Naive thymus-derived CD8-positive, alpha-beta T cell (primary cell): Measurements from ENCODE around the gene PLOD3. TPM values are rescaled to one million over a fixed set of nuclear protein-coding genes. Genes with fewer than 3 reads are reported as not detected.

Experiments used
- ATAC-seq, 2 donors: fragments of 150-1000 bp; cut with Tn5 transposase in 1 of 2; sonication (Bioruptor Pico), chemical (Tn5 transposase) in 1 of 2; 1 replicate in 1 of 2; 2 replicates in 1 of 2; pipeline ENCODE4 v1.10.0; 2021; ENCODE audit warnings: mild to moderate bottlenecking in 2 of 2, moderate library complexity in 2 of 2
- POLR2A ChIA-PET: fragments of 350-600 bp; sonication (Branson Sonifier 250); formaldehyde crosslinking; loops from one replicate; lab custom pipeline; 2021; ENCODE audit warnings: antibody characterized with exemption; lab: Charles Lee
- DNase-seq, 10 donors: peaks; one replicate each; pipeline versions ENCODE4 v3.0.0 to v3.0.0-alpha.2; 2020 to 2022
- H3K27ac Mint-ChIP-seq, 10 donors: one replicate each; pipeline ENCODE4 v1.8.0; 2020 to 2022; ENCODE audit warnings: mild to moderate bottlenecking in 10 of 10, mixed read lengths in 10 of 10, moderate library complexity in 4 of 10, inconsistent platforms in 1 of 10
- H3K27me3 Mint-ChIP-seq, 5 donors: one replicate each; pipeline ENCODE4 v1.8.0; 2021 to 2022; ENCODE audit warnings: mixed read lengths in 5 of 5
- H3K36me3 Mint-ChIP-seq, 3 donors: one replicate each; pipeline ENCODE4 v1.8.0; 2020 to 2022; ENCODE audit warnings: mixed read lengths in 3 of 3, mild to moderate bottlenecking in 2 of 3, inconsistent platforms in 1 of 3
- H3K4me1 Mint-ChIP-seq, 4 donors: one replicate each; pipeline ENCODE4 v1.8.0; 2021 to 2022; ENCODE audit warnings: mixed read lengths in 4 of 4
- H3K4me3 Mint-ChIP-seq, 10 donors: one replicate each; pipeline ENCODE4 v1.8.0; 2020 to 2022; ENCODE audit warnings: mild to moderate bottlenecking in 10 of 10, mixed read lengths in 10 of 10, moderate library complexity in 6 of 10, inconsistent platforms in 1 of 10
- H3K9me3 Mint-ChIP-seq, 9 donors: one replicate each; pipeline ENCODE4 v1.8.0; 2020 to 2022; ENCODE audit warnings: mixed read lengths in 9 of 9, mild to moderate bottlenecking in 3 of 9, inconsistent platforms in 1 of 9, moderate library complexity in 1 of 9
- polyA plus RNA-seq, 3 donors: library from polyadenylated mRNA; unstranded; fragments of 300-500 nt; fragmentation: Illumina TruSeq; gene quantifications; one replicate each; pipeline ENCODE4 v1.2.3, GENCODE V29; 2021
- total RNA-seq, 8 experiments: library from RNA in 2 of 8; stranded (reverse) in 2 of 8; gene quantifications; one replicate each; pipeline ENCODE4 v1.2.3 and lab custom pipeline; 2021 to 2026

The PLOD3 gene
- total and polyA plus RNA-seq, 5 experiments from 2014 or later = 8.4 to 34.1 (median 12.4) TPM

DNA sequence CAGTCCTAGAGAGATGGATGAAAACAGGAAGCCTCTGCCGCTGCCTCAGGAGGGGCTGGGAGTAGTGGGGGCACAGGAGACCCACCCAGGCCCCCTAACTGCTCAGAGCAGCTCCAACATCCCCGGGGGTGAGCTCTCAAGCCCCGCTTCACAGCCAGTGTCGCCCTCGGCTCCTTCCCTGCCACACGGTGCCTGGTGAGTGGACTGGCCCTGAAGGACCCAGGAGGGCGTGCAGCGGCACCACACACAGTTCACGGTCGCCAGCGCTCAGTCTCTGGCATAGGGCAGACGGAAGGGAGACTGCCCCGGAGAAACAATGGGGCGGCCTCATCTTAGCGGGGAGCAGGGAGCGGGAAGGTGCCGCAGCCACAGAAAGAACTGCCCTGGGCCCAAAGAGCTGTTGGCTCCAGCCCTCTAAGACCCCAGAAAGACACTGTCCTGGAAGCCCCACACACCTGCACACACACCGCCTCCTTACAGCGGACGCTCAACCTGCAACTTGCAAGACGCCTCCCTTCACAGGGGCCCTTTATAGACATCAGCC is 19.0 kb upstream of the PLOD3 start:
- H3K4me3 Mint-ChIP-seq = no peak overlapping the region
- H3K27ac Mint-ChIP-seq = no peak overlapping the region
- no peaks in the 10 kb centered on the region for H3K9me3 Mint-ChIP-seq
- peaks cover 3 to 12% (median 6%) of the 10 kb centered on the region in 4 donors for H3K4me1 Mint-ChIP-seq
- POLR2A ChIA-PET = no interaction called here
- ATAC-seq (no peak), DNase-seq (peak in 1 of 10 donors; percentile 57)
- peaks cover 0 to 27% (median 4%) of the 10 kb centered on the region in 3 donors for H3K36me3 Mint-ChIP-seq
- H3K27me3 Mint-ChIP-seq = no peaks in the 10 kb centered on the region

DNA sequence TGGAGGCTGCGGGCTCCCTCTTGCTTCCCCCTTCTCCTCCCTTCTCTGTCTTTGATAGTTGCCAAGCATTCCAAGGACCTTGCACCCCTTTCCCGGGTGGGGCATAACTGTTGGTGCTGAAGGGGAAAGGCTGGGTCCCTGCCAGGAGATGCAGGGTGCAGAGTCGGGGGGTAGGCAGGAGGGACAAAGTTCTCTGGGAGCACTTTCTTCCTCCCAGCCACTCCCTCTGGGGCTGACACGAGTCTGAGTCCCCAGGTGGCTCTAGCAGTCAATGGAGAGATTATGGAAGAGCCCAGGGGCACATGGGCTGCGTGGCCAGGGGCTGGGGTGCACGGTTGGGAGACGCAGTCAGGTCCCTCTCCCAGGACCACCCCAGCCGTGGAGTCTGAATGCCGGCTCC is 18.1 kb upstream of the PLOD3 start:
- peaks cover 2 to 13% (median 5%) of the 10 kb centered on the region in 4 donors for H3K4me1 Mint-ChIP-seq
- H3K27ac Mint-ChIP-seq = no peak overlapping the region
- DNase-seq = peak in 1 of 10 donors; percentile 55
- peaks cover 0 to 28% (median 4%) of the 10 kb centered on the region in 3 donors for H3K36me3 Mint-ChIP-seq
- ATAC-seq = no peak
- H3K27me3 Mint-ChIP-seq = no peaks in the 10 kb centered on the region
- POLR2A ChIA-PET = interaction anchor here (2.5 kb wide), 1 partner anchor 8 kb away, joined by 7 read pairs; no protein-coding TSS in a partner anchor
- H3K9me3 Mint-ChIP-seq = no peaks in the 10 kb centered on the region
- H3K4me3 Mint-ChIP-seq = no peak overlapping the region

DNA sequence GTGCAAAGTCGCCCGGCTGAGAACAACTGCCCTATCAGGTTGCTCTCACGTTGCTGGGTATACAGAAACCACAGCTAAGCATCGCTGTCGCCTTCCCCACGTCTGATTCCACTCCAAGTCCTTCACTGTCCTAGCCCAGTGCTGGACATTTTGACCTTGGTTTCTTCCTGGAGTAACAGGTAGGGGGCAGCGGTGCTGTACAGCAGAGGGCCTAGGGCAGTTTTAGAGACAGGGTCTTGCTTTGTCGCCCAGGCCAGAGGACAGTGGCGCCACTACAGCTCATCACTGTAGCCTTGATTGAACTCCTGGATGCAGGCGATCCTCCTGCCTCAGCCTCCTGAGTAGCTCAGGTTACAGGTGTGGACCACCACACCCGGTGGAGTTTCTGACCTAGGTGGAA is 17.7 kb upstream of the PLOD3 start:
- DNase-seq (peak in 1 of 10 donors; percentile 54), ATAC-seq (no peak)
- Mint-ChIP-seq H3K36me3 (peaks cover 0 to 26% (median under 1%) of the 10 kb centered on the region in 3 donors), H3K4me1 (peaks cover 2 to 11% (median 8%) of the 10 kb centered on the region in 4 donors), H3K9me3 (no peaks in the 10 kb centered on the region), H3K27ac (peak overlapping the region in 1 of 10 donors; percentile 70), H3K4me3 (no peak overlapping the region), H3K27me3 (no peaks in the 10 kb centered on the region)
- POLR2A ChIA-PET = interaction anchor here (1.3 to 2.5 kb wide), 2 partner anchors 9 to 17 kb away, joined by 3 to 7 read pairs; partner anchors contain the start of genes PLOD3 and ZNHIT1

DNA sequence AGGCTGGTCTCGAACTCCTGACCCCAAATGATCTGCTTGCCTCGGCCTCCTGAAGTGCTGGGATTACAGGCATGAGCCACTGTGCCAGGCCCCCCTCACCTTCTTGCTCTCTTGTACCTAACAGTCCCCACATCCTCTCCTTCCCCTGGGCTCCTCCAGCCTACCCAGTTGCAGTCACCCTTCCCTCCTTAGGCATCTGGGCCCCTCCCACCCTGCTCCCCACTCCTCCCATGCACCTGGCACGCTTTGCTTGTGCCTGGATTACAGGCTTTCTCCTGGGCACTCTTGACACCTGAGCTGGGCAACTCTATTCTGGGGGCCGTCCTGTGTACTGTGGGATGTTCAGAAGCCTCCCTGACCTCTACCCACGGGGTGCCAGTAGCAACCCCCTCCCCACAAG is 17.3 kb upstream of the PLOD3 start:
- peaks cover 0 to 26% (median 0%) of the 10 kb centered on the region in 3 donors for H3K36me3 Mint-ChIP-seq
- peak overlapping the region in 2 of 10 donors; percentile 43 to 70 for H3K27ac Mint-ChIP-seq
- no peak for ATAC-seq
- no peak overlapping the region for H3K4me3 Mint-ChIP-seq
- POLR2A ChIA-PET = interaction anchor here (1.3 to 2.5 kb wide), 2 partner anchors 9 to 17 kb away, joined by 3 to 7 read pairs; partner anchors contain the start of genes PLOD3 and ZNHIT1
- H3K4me1 Mint-ChIP-seq = peaks cover 2 to 12% (median 8%) of the 10 kb centered on the region in 4 donors
- H3K27me3 Mint-ChIP-seq = no peaks in the 10 kb centered on the region
- no peaks in the 10 kb centered on the region for H3K9me3 Mint-ChIP-seq
- DNase-seq = peak in 1 of 10 donors; percentile 32

DNA sequence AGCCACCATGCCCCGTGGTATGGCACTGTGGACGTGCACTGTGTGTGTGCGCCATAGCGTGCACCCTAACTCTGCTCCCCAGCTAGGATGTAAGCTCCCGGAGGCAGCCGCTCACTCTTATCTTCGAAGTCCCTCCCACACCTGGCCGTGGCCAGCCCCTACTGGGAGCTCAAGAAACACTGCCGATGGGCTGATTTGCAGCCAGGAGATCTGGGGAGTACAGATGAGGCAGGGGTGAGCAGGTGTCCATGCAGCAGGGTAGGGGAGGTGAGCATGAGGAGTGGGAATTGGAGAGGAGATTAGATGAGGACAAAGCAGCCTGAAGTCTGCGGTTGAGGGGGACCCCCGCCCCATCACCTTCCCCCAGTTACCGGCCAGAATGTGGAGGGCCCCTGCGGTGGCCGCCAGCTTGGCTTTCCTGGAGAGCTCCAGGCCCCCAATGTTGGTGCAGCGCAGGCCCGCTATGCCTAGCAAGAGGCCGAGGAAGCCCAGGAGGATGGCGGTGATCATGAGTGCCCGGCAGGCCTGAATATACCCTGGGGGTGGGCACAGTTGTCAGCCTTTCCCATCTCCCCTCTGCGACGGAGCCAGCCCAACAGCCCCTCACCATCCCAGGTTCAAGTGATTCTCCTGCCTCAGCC is 16.6 kb upstream of the PLOD3 start:
- no peak for ATAC-seq
- H3K27me3 Mint-ChIP-seq = no peaks in the 10 kb centered on the region
- peaks cover 0 to 26% (median 0%) of the 10 kb centered on the region in 3 donors for H3K36me3 Mint-ChIP-seq
- H3K9me3 Mint-ChIP-seq = no peaks in the 10 kb centered on the region
- H3K27ac Mint-ChIP-seq = peak overlapping the region in 1 of 10 donors; percentile 70
- POLR2A ChIA-PET = interaction anchor here (1.3 to 2.5 kb wide), 2 partner anchors 10 to 16 kb away, joined by 3 to 7 read pairs; partner anchors contain the start of genes PLOD3 and ZNHIT1
- H3K4me1 Mint-ChIP-seq = peaks cover 2 to 12% (median 8%) of the 10 kb centered on the region in 4 donors
- H3K4me3 Mint-ChIP-seq = no peak overlapping the region
- peak in 1 of 10 donors; percentile 45 for DNase-seq

DNA sequence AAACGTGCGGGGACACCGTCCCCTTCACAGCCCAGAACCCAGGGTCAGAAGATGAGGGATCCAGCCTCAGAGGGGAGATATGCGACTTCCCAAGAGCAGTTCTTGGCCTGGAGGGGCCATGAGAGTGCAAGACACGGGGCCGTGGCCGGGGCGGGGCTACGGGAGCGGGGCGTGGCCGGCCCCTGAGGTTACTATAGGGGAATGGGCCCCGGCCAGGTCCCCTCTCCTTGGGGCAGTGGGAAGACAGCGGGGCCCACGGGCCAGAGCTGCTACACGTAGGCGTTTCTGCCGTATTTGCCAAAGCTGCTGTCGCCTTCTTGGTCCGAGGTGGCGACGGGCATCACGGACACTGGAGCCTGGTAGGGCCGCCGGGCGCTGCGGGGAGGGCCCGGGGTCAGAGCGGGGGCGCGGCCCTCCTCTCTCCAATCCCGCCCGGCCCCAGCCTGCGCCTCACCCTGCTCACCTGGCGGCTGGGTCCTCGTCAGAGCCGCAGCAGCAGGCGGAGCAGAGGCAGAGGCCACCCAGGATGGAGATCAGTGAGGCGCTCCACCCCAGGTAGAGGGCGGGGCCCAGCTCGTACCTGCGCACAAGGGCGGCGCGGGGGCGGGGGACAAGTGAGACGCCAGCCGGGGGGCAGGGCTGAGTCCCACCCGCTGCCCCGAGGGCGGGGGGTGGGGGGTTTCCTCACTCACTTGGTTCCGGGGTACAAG is 14.9 kb upstream of the PLOD3 start:
- Mint-ChIP-seq H3K4me3 (no peak overlapping the region), H3K36me3 (peaks cover 0 to 36% (median 0%) of the 10 kb centered on the region in 3 donors), H3K4me1 (peaks cover 2 to 8% (median 7%) of the 10 kb centered on the region in 4 donors), H3K27me3 (no peaks in the 10 kb centered on the region), H3K27ac (peak overlapping the region in 1 of 10 donors; percentile 79), H3K9me3 (no peaks in the 10 kb centered on the region)
- DNase-seq (peak in 1 of 10 donors; percentile 57), ATAC-seq (no peak)
- POLR2A ChIA-PET = no interaction called here

DNA sequence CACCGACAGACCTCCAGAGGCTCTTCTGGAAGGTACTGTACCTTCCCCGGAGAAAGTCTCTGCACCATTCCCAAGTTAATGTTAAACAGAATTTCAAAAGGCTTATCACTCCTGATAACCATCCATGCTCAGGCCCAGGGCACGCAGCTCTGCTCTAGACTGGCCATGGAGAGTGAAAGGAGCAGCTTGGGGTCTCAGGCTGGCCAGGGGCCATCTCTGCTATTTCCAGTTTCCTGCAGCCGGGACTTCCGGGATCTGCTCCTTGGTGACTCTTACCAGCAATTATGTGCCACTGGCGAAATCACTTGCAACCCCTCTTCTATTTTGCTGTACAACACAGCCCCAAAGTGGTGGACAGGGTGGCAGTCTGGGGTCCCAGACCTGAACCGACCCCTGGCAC is 14.3 kb upstream of the PLOD3 start:
- Mint-ChIP-seq H3K9me3 (no peaks in the 10 kb centered on the region), H3K27ac (peak overlapping the region in 5 of 10 donors; percentile 19 to 79 (median 56))
- ATAC-seq = no peak

DNA sequence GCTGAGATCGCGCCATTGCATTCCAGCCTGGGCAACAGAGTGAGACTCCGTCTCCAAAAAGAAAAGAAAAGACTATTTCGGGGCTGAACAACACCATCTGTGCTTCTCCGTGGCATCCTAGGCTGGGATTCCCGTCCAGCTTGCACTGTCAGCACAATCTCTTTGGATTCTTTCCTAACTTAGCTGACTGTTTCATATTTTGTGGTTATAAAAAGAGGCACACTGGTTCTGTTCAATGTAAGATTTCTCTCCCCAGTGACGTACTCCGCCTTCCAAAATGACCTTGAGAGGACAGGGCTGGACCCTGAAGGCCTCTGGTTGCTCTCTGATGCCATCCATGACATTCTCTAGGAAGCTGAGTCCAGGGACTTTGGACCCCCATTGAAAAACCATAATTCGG is 9.3 kb upstream of the PLOD3 start:
- H3K4me3 Mint-ChIP-seq = no peak overlapping the region
- DNase-seq (no peak), ATAC-seq (no peak)
- H3K9me3 Mint-ChIP-seq = no peaks in the 10 kb centered on the region
- H3K27me3 Mint-ChIP-seq = no peaks in the 10 kb centered on the region
- POLR2A ChIA-PET = interaction anchor here (0.6 to 1.4 kb wide), 3 partner anchors 9 to 1124 kb away, joined by 3 to 4 read pairs (median 4); partner anchors contain the start of genes PLOD3 and ZNHIT1
- H3K4me1 Mint-ChIP-seq = peaks cover 4 to 15% (median 12%) of the 10 kb centered on the region in 4 donors
- no peak overlapping the region for H3K27ac Mint-ChIP-seq
- peaks cover 0 to 83% (median 8%) of the 10 kb centered on the region in 3 donors for H3K36me3 Mint-ChIP-seq

More for the DNA sequence above, 14.3 kb upstream of the PLOD3 start:
- no peak overlapping the region for H3K4me3 Mint-ChIP-seq
- POLR2A ChIA-PET = interaction anchor here (0.7 kb wide), 1 partner anchor 71 kb away, joined by 3 read pairs; no protein-coding TSS in a partner anchor
- H3K36me3 Mint-ChIP-seq = peaks cover 0 to 42% (median 2%) of the 10 kb centered on the region in 3 donors
- no peaks in the 10 kb centered on the region for H3K27me3 Mint-ChIP-seq
- peaks cover 2 to 8% (median 7%) of the 10 kb centered on the region in 4 donors for H3K4me1 Mint-ChIP-seq
- DNase-seq = peak in 1 of 10 donors; percentile 62

DNA sequence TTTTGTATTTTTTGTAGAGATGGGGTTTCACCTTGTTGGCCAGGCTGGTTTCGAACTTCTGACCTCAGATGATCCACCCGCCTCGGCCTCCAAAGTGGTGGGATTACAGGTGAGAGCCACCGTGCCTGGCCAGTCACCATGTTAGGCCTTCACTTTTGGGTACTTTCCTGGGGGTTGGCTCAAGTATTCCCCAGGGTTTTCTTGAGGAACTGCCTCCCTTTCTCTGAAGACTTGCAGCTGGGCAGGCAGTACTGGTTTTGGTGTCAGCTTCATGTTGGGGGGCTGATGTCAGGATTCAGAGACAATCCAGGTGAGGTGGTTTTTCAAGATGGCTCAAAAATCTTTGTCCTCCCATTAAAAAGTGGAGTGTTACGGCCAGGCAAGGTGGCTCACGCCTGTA is 8.3 kb upstream of the PLOD3 start:
- no peak overlapping the region for H3K4me3 Mint-ChIP-seq

DNA sequence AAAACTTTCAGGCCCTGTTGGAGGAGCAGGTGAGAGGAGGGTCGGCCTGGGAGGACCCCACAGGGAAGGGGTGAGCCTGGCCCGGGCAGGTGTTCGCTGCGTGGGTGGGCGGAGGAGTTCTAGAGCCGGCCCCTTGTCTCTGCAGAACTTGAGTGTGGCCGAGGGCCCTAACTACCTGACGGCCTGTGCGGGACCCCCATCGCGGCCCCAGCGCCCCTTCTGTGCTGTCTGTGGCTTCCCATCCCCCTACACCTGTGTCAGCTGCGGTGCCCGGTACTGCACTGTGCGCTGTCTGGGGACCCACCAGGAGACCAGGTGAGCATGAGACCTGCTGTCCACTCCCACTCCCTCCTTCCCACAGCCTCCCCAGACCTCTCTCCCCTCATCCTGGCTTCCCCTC is 6.1 kb upstream of the PLOD3 start:
- POLR2A ChIA-PET = interaction anchor here (1.3 to 1.7 kb wide), 2 partner anchors 21 to 28 kb away, joined by 3 to 5 read pairs; no protein-coding TSS in a partner anchor
- Mint-ChIP-seq H3K9me3 (no peaks in the 10 kb centered on the region), H3K27me3 (no peaks in the 10 kb centered on the region), H3K4me3 (peak overlapping the region in 1 of 10 donors; percentile 20), H3K27ac (no peak overlapping the region), H3K4me1 (peaks cover 19 to 36% (median 29%) of the 10 kb centered on the region in 4 donors), H3K36me3 (peaks cover 0 to 66% (median 8%) of the 10 kb centered on the region in 3 donors)
- ATAC-seq (no peak), DNase-seq (no peak)

More for the DNA sequence above, 8.3 kb upstream of the PLOD3 start:
- no peak overlapping the region for H3K27ac Mint-ChIP-seq
- peaks cover 0 to 82% (median 8%) of the 10 kb centered on the region in 3 donors for H3K36me3 Mint-ChIP-seq
- H3K27me3 Mint-ChIP-seq = no peaks in the 10 kb centered on the region
- DNase-seq (no peak), ATAC-seq (no peak)
- H3K9me3 Mint-ChIP-seq = no peaks in the 10 kb centered on the region
- POLR2A ChIA-PET = no interaction called here
- peaks cover 6 to 22% (median 17%) of the 10 kb centered on the region in 4 donors for H3K4me1 Mint-ChIP-seq

DNA sequence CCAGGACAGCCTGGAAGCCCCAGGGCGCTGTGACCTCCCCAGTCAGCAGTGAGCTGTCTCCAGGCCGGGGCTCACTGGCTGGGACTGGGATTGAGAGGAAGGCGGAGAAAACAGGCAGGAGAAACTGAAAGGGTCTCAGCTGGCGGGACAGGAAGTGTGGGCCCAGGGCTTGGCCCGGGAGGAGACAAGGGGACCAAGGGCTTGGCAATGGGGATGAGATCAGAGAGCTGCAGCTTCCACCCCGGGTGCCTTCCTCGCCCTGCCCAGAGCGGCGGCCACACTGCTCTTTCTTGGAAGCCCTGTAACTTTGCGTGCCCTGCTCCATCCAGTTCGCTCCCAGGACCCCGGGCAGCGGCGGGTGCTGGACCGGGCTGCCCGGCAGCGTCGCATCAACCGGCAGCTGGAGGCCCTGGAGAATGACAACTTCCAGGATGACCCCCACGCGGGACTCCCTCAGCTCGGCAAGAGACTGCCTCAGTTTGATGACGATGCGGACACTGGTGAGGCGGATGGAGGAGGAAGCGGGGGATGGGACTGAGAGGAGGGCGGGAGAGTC is 5.0 kb upstream of the PLOD3 start:
- POLR2A ChIA-PET = interaction anchor here (1.7 kb wide), 1 partner anchor 30 kb away, joined by 5 read pairs; no protein-coding TSS in a partner anchor
- ATAC-seq = no peak
- Mint-ChIP-seq H3K4me1 (peaks cover 20 to 42% (median 33%) of the 10 kb centered on the region in 4 donors), H3K9me3 (no peaks in the 10 kb centered on the region), H3K4me3 (no peak overlapping the region), H3K36me3 (peaks cover 0 to 55% (median 8%) of the 10 kb centered on the region in 3 donors), H3K27ac (no peak overlapping the region), H3K27me3 (no peaks in the 10 kb centered on the region)
- no peak for DNase-seq

DNA sequence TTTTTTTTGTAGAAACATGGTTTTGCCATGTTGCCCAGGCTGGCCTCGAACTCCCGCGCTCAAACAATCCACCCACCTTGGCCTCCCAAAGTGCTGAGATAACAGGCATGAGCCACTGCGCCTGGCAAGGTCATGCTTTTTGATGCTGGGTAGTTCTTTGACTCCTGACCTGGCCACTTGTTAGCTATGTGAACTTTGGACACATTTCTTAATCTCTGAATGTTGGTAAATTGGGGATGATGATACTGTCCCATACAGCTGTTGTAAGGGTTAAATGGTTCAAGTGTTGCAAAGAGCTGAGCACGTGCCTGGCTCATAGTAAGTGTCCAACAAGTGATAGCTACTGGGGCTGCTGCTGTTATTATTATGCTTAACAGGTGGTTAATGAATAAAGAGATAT is 2.9 kb upstream of the PLOD3 start:
- Mint-ChIP-seq H3K4me1 (peaks cover 25 to 53% (median 41%) of the 10 kb centered on the region in 4 donors), H3K36me3 (peaks cover 0 to 44% (median 6%) of the 10 kb centered on the region in 3 donors), H3K27ac (peak overlapping the region in 2 of 10 donors; percentile 2 to 10), H3K9me3 (no peaks in the 10 kb centered on the region), H3K27me3 (no peaks in the 10 kb centered on the region), H3K4me3 (peak overlapping the region in 5 of 10 donors; percentile 27 to 43 (median 37))
- POLR2A ChIA-PET = no interaction called here
- DNase-seq (no peak), ATAC-seq (no peak)
